ENCODE results near the gene CFDP1. TPM values are rescaled to one million over a fixed set of nuclear protein-coding genes. Genes with fewer than 3 reads are reported as not detected.

CFDP1 gene
- total RNA-seq, 3 donors from 2014 or later (not counting 1 experiment from before 2014, with no cell fraction given) = 32.2 to 38.8 (median 32.3) TPM

DNA sequence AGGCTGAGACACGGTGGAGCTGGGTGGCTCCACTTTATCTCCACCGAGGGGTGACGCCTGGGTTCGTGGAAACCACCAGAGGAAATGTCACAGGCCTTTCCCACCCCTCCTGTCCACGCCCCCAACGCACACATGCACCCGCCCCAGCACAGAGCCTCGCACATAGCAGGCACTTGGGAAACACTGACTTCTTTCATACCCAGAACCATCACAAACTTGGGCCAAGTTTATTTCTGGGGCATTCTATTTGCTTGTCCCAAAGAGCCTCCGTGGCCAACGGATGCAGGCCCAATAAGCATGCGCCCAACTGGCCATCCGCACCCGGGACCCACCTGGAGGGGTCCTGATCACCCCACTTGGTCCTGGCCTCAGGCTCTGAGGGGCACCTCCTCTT, 185.2 kb downstream of the CFDP1 start:
- Mint-ChIP-seq H3K27me3 (ENCODE audit: low read depth in 2 of 2) (peaks cover 49 to 50% of the 10 kb centered on the region in 2 donors), H3K27ac (no peak overlapping the region), H3K36me3 (no peaks in the 10 kb centered on the region), H3K9me3 (no peaks in the 10 kb centered on the region), H3K4me1 (peaks cover 0 to 21% of the 10 kb centered on the region in 2 donors), H3K4me3 (no peak overlapping the region)
- Histone ChIP-seq H3K27me3 (ENCODE audit: control insufficient read depth, insufficient read depth, low read length) (peaks cover 20% of the 10 kb centered on the region), H3K4me1 (ENCODE audit: control insufficient read depth, insufficient read depth, low read length) (peaks cover 14% of the 10 kb centered on the region), H3K36me3 (ENCODE audit: control insufficient read depth, insufficient read depth, low read length) (no peaks in the 10 kb centered on the region), H3K27ac (ENCODE audit: low read length) (no peak overlapping the region), H3K9me3 (ENCODE audit: control insufficient read depth, insufficient read depth, low read length) (no peaks in the 10 kb centered on the region), H3K4me3 (ENCODE audit: low read length) (no peak overlapping the region)
- WGBS (ENCODE audit: insufficient coverage) = 63% methylated on average over 13 of the region's 13 CpGs
- TF ChIP-seq CTCF (IDR thresholded peaks at IDR 0.05) = no peak
- intact Hi-C loops (cut with micrococcal nuclease) = no loop called here
- ATAC-seq (no peak), DNase-seq (no peak)

- Mint-ChIP-seq H3K36me3 (no peaks in the 10 kb centered on the region), H3K4me3 (no peak overlapping the region), H3K9me3 (no peaks in the 10 kb centered on the region), H3K27ac (no peak overlapping the region), H3K4me1 (peaks cover 0 to 21% of the 10 kb centered on the region in 2 donors), H3K27me3 (ENCODE audit: low read depth in 2 of 2) (peaks cover 40 to 48% of the 10 kb centered on the region in 2 donors)
- Histone ChIP-seq H3K27ac (ENCODE audit: low read length) (no peak overlapping the region), H3K9me3 (ENCODE audit: control insufficient read depth, insufficient read depth, low read length) (no peaks in the 10 kb centered on the region), H3K4me3 (ENCODE audit: low read length) (no peak overlapping the region), H3K36me3 (ENCODE audit: control insufficient read depth, insufficient read depth, low read length) (no peaks in the 10 kb centered on the region), H3K4me1 (ENCODE audit: control insufficient read depth, insufficient read depth, low read length) (peaks cover 14% of the 10 kb centered on the region), H3K27me3 (ENCODE audit: control insufficient read depth, insufficient read depth, low read length) (peaks cover 18% of the 10 kb centered on the region)
- TF ChIP-seq CTCF (IDR thresholded peaks at IDR 0.05) = no peak
- WGBS (ENCODE audit: insufficient coverage) = 87% methylated on average over 13 of the region's 13 CpGs
- intact Hi-C loops (cut with micrococcal nuclease) = no loop called here
- DNase-seq = no peak
- ATAC-seq = no peak
These were observed 186.1 kb downstream of the CFDP1 start for GRCh38 chr16:75247249-75247648.

DNA sequence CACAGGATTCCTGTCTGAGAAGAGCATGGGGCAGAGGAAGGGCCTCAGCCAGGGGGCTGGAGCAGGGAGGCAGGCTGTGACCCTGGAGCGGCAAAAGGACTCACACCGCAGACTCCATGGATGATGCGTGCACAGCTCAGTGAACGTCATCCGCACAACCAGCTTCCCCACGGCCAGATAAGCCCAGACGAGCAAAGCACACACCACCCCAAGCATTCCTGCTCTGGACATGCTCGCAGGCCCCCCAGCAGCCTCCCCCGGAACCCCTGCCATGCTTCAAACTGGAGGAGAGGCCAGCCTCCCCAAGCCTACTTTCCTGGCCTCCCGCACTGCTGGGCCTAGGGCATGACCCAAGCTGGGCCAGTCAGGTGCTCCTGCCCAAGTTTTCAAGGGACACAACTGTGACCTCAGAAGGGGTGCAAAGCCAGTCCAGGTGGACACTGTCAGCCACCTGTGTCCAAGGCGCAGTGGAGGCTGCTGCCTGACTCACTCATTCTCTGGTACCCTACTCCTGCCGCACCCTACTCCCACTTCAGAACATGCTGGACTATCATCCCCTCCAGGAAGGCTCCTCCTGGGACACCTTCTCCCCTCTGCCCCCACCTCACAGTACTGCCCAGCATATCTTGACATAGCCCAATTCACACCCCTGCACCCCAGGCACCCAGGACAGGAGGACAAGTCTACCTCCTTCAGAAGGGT, 186.6 kb downstream of the CFDP1 start:
- Mint-ChIP-seq H3K4me3 (no peak overlapping the region), H3K27me3 (ENCODE audit: low read depth in 2 of 2) (peaks cover 34 to 43% of the 10 kb centered on the region in 2 donors), H3K4me1 (peaks cover 0 to 15% of the 10 kb centered on the region in 2 donors), H3K9me3 (no peaks in the 10 kb centered on the region), H3K27ac (no peak overlapping the region), H3K36me3 (no peaks in the 10 kb centered on the region)
- WGBS (ENCODE audit: insufficient coverage) = 93% methylated on average over 12 of the region's 12 CpGs
- no peak for ATAC-seq
- Histone ChIP-seq H3K36me3 (ENCODE audit: control insufficient read depth, insufficient read depth, low read length) (no peaks in the 10 kb centered on the region), H3K4me1 (ENCODE audit: control insufficient read depth, insufficient read depth, low read length) (peaks cover 9% of the 10 kb centered on the region), H3K27me3 (ENCODE audit: control insufficient read depth, insufficient read depth, low read length) (peaks cover 13% of the 10 kb centered on the region), H3K27ac (ENCODE audit: low read length) (no peak overlapping the region), H3K9me3 (ENCODE audit: control insufficient read depth, insufficient read depth, low read length) (no peaks in the 10 kb centered on the region), H3K4me3 (ENCODE audit: low read length) (no peak overlapping the region)
- DNase-seq = no peak
- intact Hi-C loops (cut with micrococcal nuclease) = no loop called here
- no peak for TF ChIP-seq CTCF (IDR thresholded peaks at IDR 0.05)
